WTC11 (cell line): Measurements from ENCODE around the gene MTERF4.

Source experiments
- ATF1 ChIP-seq: sonication (generic); formaldehyde crosslinking; IDR thresholded peaks from 2 replicates; pipeline ENCODE4 v1.8.1; 2023; ENCODE audit warnings: mild to moderate bottlenecking, moderate library complexity, missing genetic modification reagents
- ESRRA ChIP-seq: sonication (generic); formaldehyde crosslinking; IDR thresholded peaks from 2 replicates; pipeline ENCODE4 v1.8.1; 2022; ENCODE audit warnings: mild to moderate bottlenecking, missing genetic modification reagents, borderline replicate concordance
- NFE2L1 ChIP-seq: sonication (generic); formaldehyde crosslinking; IDR thresholded peaks from 2 replicates; pipeline ENCODE4 v1.8.1; 2023; ENCODE audit warnings: missing genetic modification reagents
- RELA ChIP-seq: sonication (generic); formaldehyde crosslinking; IDR thresholded peaks from 2 replicates; pipeline ENCODE4 v1.8.1; 2022; ENCODE audit warnings: missing genetic modification reagents, mild to moderate bottlenecking, borderline replicate concordance
- TF ChIP-seq, protein P1 (sequence below): sonication (generic); formaldehyde crosslinking; IDR thresholded peaks from 2 replicates; pipeline ENCODE4 v1.8.0; 2022; ENCODE audit warnings: mild to moderate bottlenecking, missing genetic modification reagents
- TF ChIP-seq, protein P2 (sequence below): fragments of 200-600 bp; IDR thresholded peaks from 2 replicates; pipeline ENCODE4 v1.8.0; 2022; ENCODE audit warnings: antibody characterized with exemption
- TF ChIP-seq, protein P3 (sequence below): sonication (generic); formaldehyde crosslinking; IDR thresholded peaks from 2 replicates; pipeline ENCODE4 v1.8.1; 2023; ENCODE audit warnings: mild to moderate bottlenecking, missing genetic modification reagents, moderate library complexity
- TF ChIP-seq, protein P4 (sequence below): sonication (generic); formaldehyde crosslinking; IDR thresholded peaks from 2 replicates; pipeline ENCODE4 v1.8.0; 2023; ENCODE audit warnings: missing genetic modification reagents

DNA sequence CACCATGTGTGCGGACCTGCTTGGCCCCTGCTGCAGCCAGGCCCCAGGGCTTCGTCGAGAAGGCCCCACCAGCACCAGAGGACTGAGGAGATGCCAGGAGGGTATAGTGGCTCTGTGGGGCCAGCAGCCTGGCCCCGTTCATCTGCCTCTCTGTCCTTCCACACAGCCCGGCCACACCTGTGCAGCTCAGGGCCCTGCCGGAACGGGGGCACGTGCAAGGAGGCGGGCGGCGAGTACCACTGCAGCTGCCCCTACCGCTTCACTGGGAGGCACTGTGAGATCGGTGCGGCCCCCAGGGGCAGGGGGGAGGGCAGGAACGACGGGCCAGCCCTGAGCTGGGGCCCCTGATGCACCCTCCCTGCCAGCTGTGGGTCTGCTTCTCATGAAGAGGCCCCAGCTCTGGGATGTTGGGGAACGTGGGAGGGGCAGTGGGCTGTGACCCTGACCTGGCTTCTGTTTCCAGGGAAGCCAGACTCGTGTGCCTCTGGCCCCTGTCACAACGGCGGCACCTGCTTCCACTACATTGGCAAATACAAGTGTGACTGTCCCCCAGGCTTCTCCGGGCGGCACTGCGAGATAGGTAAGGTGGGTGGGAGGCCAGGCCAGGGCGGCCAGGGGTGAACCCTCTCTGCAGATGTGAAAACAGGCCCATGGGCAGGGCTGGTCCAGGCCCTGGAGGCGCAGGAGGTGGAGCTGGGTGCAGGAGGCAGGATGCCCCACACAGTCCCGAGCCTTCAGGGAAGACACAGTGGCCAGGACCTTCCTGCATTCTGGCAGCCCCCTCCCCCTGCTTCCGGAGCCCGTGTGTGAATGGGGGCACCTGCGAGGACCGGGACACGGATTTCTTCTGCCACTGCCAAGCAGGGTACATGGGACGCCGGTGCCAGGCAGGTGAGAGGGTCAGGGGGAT is 50.3 kb downstream of the MTERF4 start:
- TF ChIP-seq ESRRA (CRISPR knock-in tag) = no peak
- TF ChIP-seq, protein P1, sequence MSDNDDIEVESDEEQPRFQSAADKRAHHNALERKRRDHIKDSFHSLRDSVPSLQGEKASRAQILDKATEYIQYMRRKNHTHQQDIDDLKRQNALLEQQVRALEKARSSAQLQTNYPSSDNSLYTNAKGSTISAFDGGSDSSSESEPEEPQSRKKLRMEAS (CRISPR knock-in tag) = no peak
- TF ChIP-seq NFE2L1 (CRISPR knock-in tag) = no peak
- TF ChIP-seq, protein P2, sequence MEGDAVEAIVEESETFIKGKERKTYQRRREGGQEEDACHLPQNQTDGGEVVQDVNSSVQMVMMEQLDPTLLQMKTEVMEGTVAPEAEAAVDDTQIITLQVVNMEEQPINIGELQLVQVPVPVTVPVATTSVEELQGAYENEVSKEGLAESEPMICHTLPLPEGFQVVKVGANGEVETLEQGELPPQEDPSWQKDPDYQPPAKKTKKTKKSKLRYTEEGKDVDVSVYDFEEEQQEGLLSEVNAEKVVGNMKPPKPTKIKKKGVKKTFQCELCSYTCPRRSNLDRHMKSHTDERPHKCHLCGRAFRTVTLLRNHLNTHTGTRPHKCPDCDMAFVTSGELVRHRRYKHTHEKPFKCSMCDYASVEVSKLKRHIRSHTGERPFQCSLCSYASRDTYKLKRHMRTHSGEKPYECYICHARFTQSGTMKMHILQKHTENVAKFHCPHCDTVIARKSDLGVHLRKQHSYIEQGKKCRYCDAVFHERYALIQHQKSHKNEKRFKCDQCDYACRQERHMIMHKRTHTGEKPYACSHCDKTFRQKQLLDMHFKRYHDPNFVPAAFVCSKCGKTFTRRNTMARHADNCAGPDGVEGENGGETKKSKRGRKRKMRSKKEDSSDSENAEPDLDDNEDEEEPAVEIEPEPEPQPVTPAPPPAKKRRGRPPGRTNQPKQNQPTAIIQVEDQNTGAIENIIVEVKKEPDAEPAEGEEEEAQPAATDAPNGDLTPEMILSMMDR = no peak
- TF ChIP-seq, protein P3, sequence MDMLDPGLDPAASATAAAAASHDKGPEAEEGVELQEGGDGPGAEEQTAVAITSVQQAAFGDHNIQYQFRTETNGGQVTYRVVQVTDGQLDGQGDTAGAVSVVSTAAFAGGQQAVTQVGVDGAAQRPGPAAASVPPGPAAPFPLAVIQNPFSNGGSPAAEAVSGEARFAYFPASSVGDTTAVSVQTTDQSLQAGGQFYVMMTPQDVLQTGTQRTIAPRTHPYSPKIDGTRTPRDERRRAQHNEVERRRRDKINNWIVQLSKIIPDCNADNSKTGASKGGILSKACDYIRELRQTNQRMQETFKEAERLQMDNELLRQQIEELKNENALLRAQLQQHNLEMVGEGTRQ = no peak
- TF ChIP-seq, protein P4, sequence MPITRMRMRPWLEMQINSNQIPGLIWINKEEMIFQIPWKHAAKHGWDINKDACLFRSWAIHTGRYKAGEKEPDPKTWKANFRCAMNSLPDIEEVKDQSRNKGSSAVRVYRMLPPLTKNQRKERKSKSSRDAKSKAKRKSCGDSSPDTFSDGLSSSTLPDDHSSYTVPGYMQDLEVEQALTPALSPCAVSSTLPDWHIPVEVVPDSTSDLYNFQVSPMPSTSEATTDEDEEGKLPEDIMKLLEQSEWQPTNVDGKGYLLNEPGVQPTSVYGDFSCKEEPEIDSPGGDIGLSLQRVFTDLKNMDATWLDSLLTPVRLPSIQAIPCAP (CRISPR knock-in tag) = no peak
- TF ChIP-seq ATF1 = no peak
- TF ChIP-seq RELA = no peak
